ENCODE data around the gene CDH4.

The CDH4 gene

GRCh38 chr20:61461461-61461860 lies 209.4 kb downstream of the CDH4 start:
- H3K4me3 ChIP-seq (ENCODE audit: low read depth, low read length), result no peak overlapping the region
- POLR2A ChIA-PET, result no interaction called here
- DNase-seq (ENCODE audit: low read depth, low spot score), result no peak
- CTCF ChIA-PET, result interaction anchor here (0.7 kb wide), 1 partner anchor 221 kb away, joined by 3 read pairs; no protein-coding TSS in a partner anchor
- TF ChIP-seq CTCF (IDR thresholded peaks at IDR 0.05; ENCODE audit: insufficient read depth, low read length, missing control alignments), result no peak

GRCh38 chr20:61464307-61465303 lies 212.5 kb downstream of the CDH4 start:
- ChIA-PET CTCF (no interaction called here), POLR2A (no interaction called here)
- TF ChIP-seq CTCF (IDR thresholded peaks at IDR 0.05; ENCODE audit: insufficient read depth, low read length, missing control alignments), result no peak
- DNase-seq (ENCODE audit: low read depth, low spot score), result no peak
- H3K4me3 ChIP-seq (ENCODE audit: low read depth, low read length), result no peak overlapping the region

GRCh38 chr20:61475729-61476128 lies 223.7 kb downstream of the CDH4 start:
- DNase-seq (ENCODE audit: low read depth, low spot score), result no peak
- H3K4me3 ChIP-seq (ENCODE audit: low read depth, low read length), result no peak overlapping the region
- POLR2A ChIA-PET, result no interaction called here
- CTCF ChIA-PET, result no interaction called here
- no peak for TF ChIP-seq CTCF (IDR thresholded peaks at IDR 0.05; ENCODE audit: insufficient read depth, low read length, missing control alignments)

- DNase-seq (ENCODE audit: low read depth, low spot score), result no peak
- no peak for TF ChIP-seq CTCF (IDR thresholded peaks at IDR 0.05; ENCODE audit: insufficient read depth, low read length, missing control alignments)
- no peak overlapping the region for H3K4me3 ChIP-seq (ENCODE audit: low read depth, low read length)
- POLR2A ChIA-PET, result no interaction called here
- CTCF ChIA-PET, result no interaction called here
Observed at GRCh38 chr20:61476956-61477355, 224.9 kb downstream of the CDH4 start.

GRCh38 chr20:61477451-61477861 lies 225.4 kb downstream of the CDH4 start:
- no peak for TF ChIP-seq CTCF (IDR thresholded peaks at IDR 0.05; ENCODE audit: insufficient read depth, low read length, missing control alignments)
- CTCF ChIA-PET, result no interaction called here
- no peak for DNase-seq (ENCODE audit: low read depth, low spot score)
- POLR2A ChIA-PET, result no interaction called here
- no peak overlapping the region for H3K4me3 ChIP-seq (ENCODE audit: low read depth, low read length)

GRCh38 chr20:61478094-61478493 lies 226.0 kb downstream of the CDH4 start:
- ChIA-PET POLR2A (no interaction called here), CTCF (no interaction called here)
- no peak overlapping the region for H3K4me3 ChIP-seq (ENCODE audit: low read depth, low read length)
- no peak for TF ChIP-seq CTCF (IDR thresholded peaks at IDR 0.05; ENCODE audit: insufficient read depth, low read length, missing control alignments)
- no peak for DNase-seq (ENCODE audit: low read depth, low spot score)

Measured in AG04449 (cell line).